Stomach (tissue), 4 donors: ENCODE data around the gene CDC37L1.

Experiments
- EP300 ChIP-seq: sonication (generic); formaldehyde crosslinking; IDR thresholded peaks from one replicate; pipeline ENCODE4 v1.6.1; 2017; ENCODE audit warnings: antibody characterized with exemption
- POLR2A ChIP-seq, 4 donors: fragments of 450-650 bp; IDR thresholded peaks; one replicate each; pipeline ENCODE4 v1.6.1; 2016; ENCODE audit warnings: antibody characterized with exemption in 4 of 4, control low read depth in 2 of 4, mild to moderate bottlenecking in 1 of 4, moderate library complexity in 1 of 4
- TF ChIP-seq, protein P1 (sequence below), 7 experiments: fragments of 450-650 bp in 4 of 7; fragments of 200-600 bp in 3 of 7; sonication (generic) in 3 of 7; IDR thresholded peaks; one replicate each; pipeline ENCODE4 v1.5.1; 2016 to 2019; ENCODE audit warnings: antibody characterized with exemption in 7 of 7, control low read depth in 2 of 7, mild to moderate bottlenecking in 1 of 7

DNA sequence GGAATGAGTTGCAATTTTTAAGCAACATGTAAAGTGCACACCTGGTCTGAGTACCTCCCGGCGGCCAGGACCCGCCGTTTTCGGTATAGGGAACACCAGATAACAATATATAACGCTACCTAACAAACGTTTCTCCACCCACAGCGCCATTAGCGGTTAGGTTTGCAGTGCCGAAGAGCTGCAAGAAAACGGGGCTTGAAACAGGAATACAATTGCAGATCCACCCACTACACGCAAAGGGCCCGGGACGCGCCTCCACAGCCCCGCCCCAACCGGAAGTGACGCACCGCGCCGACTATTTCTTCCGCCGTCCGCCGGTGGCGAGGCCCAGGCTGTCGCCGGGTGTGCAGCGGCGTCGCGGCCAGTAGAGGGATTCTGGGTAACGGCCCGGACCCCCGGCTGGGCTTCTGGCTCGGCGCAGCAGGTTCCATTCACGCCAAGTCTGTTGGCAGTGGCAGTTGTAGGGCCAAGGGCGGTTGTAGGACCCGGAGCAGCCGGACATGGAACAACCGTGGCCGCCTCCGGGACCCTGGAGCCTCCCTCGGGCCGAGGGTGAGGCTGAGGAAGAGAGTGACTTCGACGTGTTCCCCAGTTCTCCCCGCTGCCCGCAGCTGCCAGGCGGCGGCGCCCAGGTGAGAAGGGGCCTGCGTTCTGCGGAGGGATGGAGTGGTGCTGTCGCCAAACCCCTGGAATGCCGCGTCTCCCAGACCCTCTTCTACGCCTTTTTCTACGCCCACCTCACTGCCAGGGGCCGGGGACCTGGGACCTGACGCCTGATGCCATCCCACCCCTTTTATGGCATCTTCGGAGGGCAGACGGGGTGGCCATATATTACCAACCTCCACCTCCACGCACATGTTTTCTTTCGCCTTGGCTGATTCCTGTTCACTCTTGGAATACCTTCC lies at the start of gene CDC37L1:
- TF ChIP-seq, protein P1, sequence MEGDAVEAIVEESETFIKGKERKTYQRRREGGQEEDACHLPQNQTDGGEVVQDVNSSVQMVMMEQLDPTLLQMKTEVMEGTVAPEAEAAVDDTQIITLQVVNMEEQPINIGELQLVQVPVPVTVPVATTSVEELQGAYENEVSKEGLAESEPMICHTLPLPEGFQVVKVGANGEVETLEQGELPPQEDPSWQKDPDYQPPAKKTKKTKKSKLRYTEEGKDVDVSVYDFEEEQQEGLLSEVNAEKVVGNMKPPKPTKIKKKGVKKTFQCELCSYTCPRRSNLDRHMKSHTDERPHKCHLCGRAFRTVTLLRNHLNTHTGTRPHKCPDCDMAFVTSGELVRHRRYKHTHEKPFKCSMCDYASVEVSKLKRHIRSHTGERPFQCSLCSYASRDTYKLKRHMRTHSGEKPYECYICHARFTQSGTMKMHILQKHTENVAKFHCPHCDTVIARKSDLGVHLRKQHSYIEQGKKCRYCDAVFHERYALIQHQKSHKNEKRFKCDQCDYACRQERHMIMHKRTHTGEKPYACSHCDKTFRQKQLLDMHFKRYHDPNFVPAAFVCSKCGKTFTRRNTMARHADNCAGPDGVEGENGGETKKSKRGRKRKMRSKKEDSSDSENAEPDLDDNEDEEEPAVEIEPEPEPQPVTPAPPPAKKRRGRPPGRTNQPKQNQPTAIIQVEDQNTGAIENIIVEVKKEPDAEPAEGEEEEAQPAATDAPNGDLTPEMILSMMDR (IDR thresholded peaks at IDR 0.05), result peak in 5 of 7 experiments; percentile 61 to 84 (median 79)
- TF ChIP-seq POLR2A (IDR thresholded peaks at IDR 0.05) (peak in 2 of 4 donors; percentile 86 to 88), EP300 (peak; percentile 32)
